ENCODE results near the gene LCN6. TPM values are rescaled to one million over a fixed set of nuclear protein-coding genes. Genes with fewer than 3 reads are reported as not detected.

The LCN6 gene
- total and polyA plus RNA-seq, 9 of the 15 experiments (the other 6 are each of a cell fraction or from before 2014, with no cell fraction given), result 0.10 to 0.45 (median 0.37) TPM; not detected in 5

DNA sequence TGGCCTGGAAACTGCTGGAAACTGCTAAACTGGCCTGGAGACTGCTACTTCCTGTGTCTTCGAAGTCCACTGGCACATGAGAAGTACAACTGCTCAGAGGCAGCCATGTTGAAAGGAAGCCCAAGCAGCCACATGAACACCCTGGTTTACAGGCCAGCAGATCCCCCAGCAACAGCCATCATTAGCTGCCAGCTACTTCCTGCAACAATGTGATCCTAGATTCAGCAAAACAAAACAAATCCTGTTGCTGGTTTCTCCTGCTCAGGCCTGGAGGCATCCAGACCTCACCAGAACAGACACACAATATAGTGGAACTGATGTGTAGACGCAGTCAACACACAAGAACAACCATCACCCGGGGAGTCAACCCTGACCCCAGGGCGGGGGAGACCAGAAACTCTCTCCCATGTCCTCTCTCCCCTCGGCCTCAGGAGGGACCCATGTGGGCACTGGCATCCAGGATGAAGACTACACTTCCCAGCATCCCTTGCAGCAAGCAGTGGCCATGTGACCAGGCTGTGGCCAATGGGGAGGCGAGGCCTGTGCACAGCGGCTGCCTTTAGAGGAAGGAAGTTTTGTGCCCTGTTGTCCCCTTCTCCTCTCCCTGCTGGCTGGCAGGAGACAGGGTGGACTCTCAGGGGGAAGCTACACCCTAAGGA, 25.2 kb upstream of the LCN6 start (continued):
- TF ChIP-seq SIX5 (IDR thresholded peaks at IDR 0.05; ENCODE audit: borderline replicate concordance in 1 of 2, insufficient read depth in 1 of 2, low read depth in 1 of 2, low read length in 2 of 2), result peak; percentile 68 to 72
- TF ChIP-seq NR4A1 (CRISPR knock-in tag; IDR thresholded peaks at IDR 0.05), result no peak
- no peak for TF ChIP-seq NR4A1 (tag; IDR thresholded peaks at IDR 0.05)
- 0 out of 2 replicates have a peak, but pooled peaks have one; percentile 41 for TF ChIP-seq L3MBTL2 (IDR thresholded peaks at IDR 0.05)
- TF ChIP-seq ZNF449 (CRISPR knock-in tag; IDR thresholded peaks at IDR 0.05), result no peak
- no peak for TF ChIP-seq ZNF639 (CRISPR knock-in tag; conservative IDR thresholded peaks at IDR 0.05 in 1 of 2, IDR thresholded peaks at IDR 0.05 in 1 of 2)
- TF ChIP-seq, protein P1, sequence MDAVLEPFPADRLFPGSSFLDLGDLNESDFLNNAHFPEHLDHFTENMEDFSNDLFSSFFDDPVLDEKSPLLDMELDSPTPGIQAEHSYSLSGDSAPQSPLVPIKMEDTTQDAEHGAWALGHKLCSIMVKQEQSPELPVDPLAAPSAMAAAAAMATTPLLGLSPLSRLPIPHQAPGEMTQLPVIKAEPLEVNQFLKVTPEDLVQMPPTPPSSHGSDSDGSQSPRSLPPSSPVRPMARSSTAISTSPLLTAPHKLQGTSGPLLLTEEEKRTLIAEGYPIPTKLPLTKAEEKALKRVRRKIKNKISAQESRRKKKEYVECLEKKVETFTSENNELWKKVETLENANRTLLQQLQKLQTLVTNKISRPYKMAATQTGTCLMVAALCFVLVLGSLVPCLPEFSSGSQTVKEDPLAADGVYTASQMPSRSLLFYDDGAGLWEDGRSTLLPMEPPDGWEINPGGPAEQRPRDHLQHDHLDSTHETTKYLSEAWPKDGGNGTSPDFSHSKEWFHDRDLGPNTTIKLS (IDR thresholded peaks at IDR 0.05; ENCODE audit: borderline replicate concordance, low read depth), result no peak
- TF ChIP-seq PKNOX1 (IDR thresholded peaks at IDR 0.05), result no peak
- TF ChIP-seq TAF7 (tag; IDR thresholded peaks at IDR 0.05), result no peak
- TF ChIP-seq YY1 (IDR thresholded peaks at IDR 0.05; ENCODE audit: borderline replicate concordance in 1 of 3, control insufficient read depth in 1 of 3, extremely low read depth in 1 of 3, insufficient read depth in 3 of 3, insufficient read length in 1 of 3, insufficient replicate concordance in 2 of 3, low read depth in 1 of 3, low read length in 2 of 3), result peak; percentile 80 to 96 (median 81)
- peak; percentile 91 for TF ChIP-seq ZNF143 (CRISPR knock-in tag; IDR thresholded peaks at IDR 0.05)
- no peak for TF ChIP-seq BDP1 (IDR thresholded peaks at IDR 0.05; ENCODE audit: insufficient read depth, insufficient read length)
- peak; percentile 44; the same call in 1 of the 2 replicates for TF ChIP-seq MBD2 (IDR thresholded peaks at IDR 0.05; ENCODE audit: borderline replicate concordance, low read depth)
- TF ChIP-seq CBX5 (IDR thresholded peaks at IDR 0.05; ENCODE audit: borderline replicate concordance, low read depth), result peak; percentile 91
- TF ChIP-seq TRIM24 (IDR thresholded peaks at IDR 0.05), result peak in 1 of 2 experiments; percentile 62; a peak in 1 of 4 replicates
- peak; percentile 66 for TF ChIP-seq FOS (IDR thresholded peaks at IDR 0.05; ENCODE audit: extremely low read depth, insufficient read length)

Measured in K562 (cell line).